NCI-H1694 treated with DMSO at 0.1 percent for 48 hours (cell line): ENCODE data around the gene PLD3.
"Not testable (repeated sequence)": the region's sequence is repeated elsewhere in the genome, so short reads cannot be mapped to it uniquely, and the experiment has no call there.

Experiments
- DNase-seq: peaks from one replicate; lab custom pipeline; 2025; lab: John Stamatoyannopoulos, UW

Gene PLD3

DNA sequence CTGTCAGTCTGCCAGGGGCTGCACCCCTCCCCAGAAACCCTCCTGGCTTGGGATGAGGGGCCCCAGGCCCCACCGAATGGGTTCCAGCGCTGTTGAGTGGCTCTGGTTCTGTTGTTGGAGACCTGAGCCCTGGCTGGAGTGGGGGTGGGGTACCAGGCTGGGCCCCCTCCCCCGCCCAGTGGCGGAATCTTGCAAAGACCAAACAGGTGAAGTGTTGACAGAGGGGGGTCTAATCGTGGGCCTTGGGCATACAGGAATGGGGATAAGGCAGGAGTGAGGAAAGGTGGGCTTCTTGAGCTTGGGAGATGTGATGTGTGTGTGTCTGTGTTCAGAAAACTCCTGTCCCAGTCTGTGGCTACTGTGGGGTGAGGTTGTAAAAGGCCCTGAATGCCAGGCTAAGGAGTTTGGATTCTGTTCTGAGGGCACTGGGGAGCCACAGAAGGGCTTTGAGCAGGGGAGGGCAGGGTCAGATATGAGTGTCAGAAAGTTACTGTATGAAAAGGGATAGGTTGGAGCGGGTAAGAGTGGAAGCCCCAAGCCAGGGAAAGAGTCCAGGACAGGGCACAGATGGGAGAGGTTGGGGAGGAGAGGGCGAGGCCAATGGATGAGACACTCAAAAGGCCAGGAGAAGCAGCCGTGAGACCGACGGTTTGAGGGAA, 41.7 kb downstream of the PLD3 start, which contains the start of gene HIPK4:
TSS of gene HIPK4 (minus strand) at position 98 of the 659 bp plus-strand sequence. CDS start 279 bp downstream, outside the sequence.
- DNase-seq, result no peak

DNA sequence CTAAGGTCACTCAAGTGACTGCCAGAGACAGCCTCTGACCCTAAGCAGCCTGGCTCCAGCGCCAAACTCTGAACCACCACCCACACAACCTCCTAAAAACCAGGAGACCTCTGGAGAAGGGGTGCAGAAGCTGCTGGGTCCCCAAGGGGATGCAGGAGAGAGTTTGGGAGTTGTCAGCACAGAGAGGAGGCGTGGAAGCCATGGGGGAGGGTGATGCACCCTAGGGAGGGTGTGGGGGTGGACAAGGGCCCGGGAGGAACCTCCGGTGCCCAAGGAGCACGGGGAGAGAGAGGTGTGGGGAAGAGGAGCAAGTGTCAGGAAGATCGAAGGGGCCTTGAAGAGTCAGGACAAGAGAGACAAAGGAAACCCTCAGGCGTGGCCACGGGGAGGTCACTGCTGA, 43.6 kb downstream of the PLD3 start:
- DNase-seq, result no peak

DNA sequence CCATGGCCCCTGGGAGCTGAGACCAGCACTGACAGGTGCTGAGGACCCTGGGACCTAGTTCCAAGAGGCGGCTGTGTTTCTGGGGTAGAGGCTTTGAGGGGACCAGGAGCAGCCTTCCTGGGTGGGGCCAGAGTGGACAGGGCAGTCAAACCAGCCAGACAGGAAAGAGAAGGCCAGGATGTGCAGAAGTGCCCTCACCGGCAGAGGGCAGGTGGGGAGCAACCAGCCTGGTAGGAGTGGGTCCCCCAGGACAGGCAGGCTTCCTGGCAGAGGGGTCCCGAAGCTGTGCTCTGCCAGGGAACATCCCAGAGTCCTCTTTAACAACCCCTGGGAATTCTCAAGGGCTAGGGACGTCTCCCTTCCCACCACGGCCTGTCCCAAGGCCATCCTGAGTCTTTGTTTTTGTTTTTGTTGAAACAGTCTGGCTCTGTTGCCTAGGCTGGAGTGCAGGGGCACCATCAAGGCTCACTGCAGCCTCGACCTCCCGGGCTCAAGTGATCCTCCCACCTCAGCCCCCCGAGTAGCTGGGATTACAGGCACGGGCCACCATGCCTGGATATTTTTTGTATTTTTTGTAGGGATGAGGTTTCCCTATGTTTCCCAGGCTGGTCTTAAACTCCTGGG, 44.5 kb downstream of the PLD3 start:
- DNase-seq, result no peak

DNA sequence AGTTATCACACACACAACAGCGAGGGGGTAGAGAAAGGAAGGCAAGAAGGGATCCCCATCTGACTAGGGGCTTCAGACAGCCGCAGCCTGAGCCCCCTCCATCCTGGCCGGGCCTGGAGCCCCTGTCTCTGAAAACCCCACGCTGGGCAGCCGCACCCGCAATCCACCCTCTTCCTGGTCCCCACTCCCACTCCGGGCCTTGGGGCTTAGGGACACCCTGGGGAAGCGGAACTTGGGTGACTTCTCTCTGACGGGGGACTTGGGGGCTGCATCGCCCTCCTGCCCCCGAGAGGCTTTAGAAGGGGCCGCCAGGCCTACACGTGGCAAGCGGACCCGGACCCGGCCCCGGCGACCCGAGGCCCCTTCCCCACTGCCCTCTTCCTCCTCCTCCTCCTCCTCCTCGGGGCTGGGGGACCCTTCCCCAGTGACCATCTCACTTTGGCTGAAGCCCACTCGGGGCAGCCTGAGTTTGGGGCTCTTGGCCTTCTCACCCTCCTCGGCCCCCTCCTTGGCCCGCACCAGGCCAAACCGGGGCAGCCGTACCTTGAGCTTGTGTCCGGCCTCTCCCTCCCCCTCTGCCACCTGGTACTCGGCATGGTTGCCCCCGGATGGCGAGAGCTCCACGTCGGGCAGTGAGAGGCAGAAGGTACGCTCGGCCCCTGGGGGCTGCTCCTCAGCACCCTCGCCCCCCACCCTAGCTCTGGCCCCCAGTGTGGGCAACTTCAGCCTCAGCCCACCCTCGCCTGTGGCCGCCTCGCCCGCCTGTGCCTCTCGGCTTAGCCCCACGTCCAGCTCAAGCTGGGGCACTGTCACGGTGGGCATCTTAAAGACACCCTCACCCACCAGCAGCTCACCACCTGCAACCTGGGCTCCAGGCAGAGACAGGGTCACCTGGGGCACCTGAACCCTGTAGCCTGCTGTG, 45.7 kb downstream of the PLD3 start:
- no peak for DNase-seq

DNA sequence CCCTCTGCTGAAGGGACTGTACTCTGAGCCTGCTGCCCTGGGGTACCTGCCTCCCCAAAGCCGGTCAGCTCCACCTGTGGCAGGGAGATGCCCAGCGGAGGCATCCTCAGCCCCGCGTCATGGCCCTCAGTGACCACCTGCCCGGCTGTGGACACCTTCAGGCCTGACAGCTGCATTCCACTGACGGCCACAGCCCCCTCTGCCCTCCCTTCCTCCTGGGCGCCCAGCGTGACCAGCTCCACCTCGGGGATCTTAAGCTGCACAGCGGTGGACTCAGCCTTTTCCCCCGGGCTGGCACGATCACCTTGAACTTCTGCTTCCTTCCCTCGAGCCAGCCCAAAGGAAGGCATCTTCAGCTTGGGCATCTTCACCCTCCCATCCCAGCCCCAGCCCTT, 46.3 kb downstream of the PLD3 start:
- DNase-seq, result no peak

DNA sequence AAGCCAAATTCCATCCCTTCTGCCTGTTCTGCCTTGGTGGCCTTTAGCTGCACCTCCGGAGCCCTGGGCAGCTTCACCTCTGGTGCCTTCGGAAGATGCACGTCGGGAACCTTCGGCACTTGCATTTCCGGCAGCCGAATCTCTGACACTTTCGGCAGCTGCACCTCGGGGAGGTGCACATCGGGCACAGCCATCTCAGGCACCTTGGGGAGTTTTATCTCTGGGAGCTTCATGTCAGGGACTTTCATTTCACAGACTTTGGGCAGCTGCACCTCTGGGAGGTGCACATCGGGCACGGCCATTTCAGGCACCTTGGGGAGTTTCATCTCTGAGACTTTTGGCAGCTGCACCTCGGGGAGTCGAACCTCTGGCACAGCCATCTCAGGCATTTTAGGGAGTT, 47.5 kb downstream of the PLD3 start:
- no peak for DNase-seq

DNA sequence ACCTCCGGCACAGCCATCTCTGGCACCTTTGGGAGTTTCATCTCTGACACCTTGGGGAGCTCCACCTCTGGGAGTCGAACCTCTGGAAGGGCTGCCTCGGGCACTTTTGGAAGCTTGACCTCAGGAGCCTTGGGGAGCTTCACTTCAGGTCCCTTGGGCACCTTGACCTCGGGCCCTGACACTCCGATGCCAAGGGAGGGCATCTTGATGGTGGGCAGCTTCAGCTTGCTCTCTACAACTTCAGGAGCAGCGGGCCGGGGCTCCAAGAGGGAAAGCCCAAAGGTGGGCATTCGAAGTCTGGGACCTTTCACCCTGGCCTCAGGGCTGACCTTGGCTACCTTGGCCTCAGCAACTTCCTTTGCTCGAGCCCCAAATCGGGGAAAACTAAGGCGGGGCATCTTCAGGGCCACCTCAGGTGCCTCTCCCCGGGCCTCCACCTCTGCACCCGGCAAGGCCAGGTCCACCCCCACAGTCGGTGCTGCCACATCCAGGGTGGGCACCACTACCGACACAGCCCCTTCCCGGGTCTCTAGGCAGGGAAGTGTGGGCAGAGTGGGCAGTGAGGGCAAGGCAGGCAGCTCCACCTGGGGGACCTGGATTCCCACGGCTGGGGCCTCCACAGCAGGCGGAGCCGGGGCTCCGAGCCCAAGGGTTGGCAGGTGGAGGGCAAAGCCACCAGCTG, 48.5 kb downstream of the PLD3 start:
- no peak for DNase-seq

DNA sequence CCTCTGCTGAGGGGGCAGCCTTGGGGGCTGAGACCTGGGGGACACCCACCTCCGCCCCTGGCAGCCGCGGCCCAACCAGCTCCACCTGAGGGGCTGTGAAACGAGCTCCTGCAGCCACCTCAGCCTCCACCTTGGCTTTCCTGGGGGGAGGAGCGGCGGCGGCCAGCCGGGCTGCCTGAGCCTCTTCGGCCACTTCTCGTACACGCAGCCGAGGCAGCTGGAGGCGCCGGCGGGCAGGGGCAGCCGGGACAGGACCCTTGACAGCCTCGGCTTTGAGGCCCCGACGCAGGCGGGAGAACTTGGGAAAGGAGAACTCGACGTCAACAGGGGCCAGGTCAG, 49.0 kb downstream of the PLD3 start:
- DNase-seq, result no peak

DNA sequence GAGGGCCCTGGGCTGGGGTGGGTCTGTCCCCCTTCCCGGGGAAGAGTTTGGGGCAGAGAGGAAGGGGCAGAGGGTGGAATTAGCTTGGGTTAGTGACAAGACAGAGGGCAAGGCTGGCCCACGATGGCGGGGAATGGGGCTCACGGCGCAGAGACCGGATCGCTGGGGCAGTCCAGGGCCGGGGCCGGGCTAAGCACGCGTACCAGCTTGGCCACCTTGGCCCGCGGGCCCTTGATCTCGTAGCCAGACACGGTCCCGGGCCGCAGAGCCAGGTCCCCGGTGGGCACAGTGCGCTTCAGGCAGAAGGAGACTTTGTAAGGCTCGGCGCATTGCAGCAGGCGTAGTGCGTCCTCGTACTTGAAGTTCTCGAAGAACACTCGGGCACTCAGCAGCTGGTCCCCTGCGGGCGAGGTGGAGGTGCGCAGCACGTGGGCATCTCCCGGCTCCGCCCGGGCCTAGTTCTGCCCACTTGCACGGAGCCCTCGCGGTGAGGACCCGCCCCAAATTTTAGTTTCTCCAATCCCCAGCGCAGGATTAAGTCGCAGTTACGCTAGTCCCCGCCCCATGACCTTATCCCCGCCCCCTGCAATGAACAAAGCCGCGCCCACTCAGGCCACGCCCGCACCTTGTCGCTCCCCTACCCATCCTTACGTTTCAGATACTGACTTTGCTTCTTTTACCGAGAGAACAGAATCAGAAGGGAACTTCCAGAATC, 50.1 kb downstream of the PLD3 start:
- DNase-seq, result no peak

DNA sequence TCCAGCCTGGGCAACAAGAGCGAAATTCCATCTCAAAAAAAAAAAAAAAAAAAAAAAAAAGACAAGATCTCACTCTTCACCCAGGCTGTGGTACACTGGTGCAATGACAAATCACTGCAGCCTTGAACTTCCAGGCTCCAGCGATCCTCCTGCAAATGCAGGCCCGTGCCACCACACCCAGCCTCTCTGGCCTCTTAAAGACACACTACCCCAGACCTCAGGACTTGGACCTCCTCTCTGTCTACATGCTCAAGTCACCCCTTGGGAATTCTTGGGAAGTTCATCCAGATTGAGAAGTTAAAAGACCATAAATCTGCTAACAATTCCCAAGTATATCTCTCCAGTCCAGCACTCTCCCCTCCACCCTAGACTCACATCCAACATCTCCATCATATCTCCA, 52.1 kb downstream of the PLD3 start:
- no peak for DNase-seq

DNA sequence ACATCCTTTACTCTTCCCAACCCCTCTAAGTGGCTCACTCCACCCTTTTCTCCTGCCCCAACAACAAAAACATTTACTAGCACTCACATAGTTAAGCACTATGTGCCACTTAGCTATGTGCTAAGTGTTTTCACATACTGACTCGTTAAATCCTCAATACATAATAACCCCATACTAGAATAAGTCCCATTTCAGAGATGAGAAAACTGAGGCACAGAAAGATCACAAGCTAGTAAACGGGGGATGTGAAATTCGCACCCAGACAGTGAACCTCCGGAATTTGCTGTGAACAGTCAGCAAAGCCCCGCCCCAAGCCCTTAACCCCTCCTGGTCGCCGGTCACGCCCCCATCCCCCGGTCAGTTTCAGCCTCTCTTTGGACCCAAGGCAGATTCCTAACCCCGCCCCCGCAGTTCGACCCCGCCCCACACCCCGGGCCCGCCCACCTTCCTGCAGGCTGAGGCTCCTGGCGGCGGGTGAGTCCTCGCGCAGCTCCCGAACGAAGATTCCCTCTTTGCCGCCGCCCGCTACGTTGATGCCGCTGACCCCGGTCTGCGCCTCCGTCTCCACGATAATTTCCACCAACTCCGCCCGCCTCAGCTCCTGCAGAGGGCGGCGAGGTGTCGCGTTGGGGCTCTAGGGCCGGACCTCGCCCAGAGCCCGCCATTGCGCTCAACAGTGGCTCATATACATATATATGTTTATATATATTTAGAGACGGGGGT, 54.9 kb downstream of the PLD3 start:
- peak; percentile 19 for DNase-seq

DNA sequence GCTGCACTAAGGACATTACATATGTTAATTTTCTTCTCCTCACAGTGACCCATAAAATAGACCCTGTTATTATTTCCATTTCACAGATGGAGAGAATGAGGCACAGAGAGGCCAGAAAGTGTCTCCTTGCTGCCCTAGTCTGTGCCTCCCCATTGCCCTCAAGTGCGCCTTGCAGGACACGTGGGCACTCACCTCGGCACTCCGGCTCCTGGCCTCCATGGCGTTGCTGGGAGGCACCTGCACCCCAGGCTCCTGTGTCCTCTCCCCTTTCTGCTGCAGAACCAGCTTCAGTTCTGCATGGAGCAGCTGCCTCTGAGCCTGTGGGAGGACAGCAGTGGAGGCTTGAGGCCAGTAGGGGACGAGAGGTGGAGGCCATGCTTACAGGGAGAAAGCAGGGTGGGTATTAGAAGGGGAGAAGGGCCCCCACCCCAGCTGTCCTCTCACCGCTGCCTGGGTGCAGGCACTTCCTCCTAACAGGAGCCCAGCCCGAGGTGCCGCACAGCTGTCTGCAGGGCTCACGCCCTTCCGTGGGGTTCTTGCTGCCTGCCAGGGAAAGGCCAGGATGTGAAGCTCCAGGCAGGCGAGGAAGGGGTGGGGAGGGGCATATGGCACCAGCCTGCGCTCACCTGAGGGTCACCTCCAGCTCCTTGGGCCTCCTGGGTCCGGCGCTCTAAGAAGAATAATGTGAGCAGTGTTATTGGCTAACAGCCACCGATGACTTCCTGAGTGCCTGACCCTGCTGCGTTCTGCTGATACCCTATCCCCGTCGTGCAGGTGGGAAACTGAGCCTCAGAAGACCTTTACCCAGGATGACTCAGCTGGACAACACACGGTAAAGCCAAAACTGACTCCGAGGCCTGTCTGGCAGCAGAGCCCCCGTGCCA, 59.5 kb downstream of the PLD3 start:
- DNase-seq, result no peak

DNA sequence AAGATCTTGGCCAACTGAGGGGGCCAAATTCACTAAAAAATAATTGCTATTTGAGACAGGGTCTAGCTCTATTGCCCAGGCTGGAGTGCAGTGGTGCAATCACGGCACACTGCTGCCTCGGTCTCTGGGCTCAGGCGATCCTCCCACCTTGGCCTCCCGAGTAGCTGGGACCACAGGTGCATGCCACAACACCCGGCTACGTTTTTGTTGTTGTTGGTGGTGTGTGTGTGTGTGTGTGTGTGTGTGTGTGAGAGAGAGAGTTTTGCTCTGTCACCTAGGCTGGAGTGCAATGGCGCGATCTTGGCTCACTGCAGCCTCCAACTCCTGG, 60.1 kb downstream of the PLD3 start:
- DNase-seq, result not testable (repeated sequence)

DNA sequence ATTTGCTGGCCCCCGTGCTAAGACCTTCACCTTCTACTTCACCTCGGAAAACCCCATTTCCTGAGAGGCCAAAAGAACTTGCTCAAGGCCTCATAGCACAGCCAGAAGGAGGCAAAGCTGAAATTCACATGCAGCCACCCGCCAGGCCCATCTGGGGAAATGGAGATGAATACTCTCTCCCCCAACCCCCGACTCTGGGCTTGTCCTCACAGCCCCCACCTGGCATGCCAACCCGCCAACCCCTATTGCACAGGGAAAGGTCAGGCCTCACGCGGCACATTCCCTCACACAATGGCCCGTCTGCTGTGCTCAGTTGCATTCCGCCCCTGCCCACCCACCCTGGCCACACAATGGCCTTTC, 61.5 kb downstream of the PLD3 start:
- DNase-seq, result no peak

DNA sequence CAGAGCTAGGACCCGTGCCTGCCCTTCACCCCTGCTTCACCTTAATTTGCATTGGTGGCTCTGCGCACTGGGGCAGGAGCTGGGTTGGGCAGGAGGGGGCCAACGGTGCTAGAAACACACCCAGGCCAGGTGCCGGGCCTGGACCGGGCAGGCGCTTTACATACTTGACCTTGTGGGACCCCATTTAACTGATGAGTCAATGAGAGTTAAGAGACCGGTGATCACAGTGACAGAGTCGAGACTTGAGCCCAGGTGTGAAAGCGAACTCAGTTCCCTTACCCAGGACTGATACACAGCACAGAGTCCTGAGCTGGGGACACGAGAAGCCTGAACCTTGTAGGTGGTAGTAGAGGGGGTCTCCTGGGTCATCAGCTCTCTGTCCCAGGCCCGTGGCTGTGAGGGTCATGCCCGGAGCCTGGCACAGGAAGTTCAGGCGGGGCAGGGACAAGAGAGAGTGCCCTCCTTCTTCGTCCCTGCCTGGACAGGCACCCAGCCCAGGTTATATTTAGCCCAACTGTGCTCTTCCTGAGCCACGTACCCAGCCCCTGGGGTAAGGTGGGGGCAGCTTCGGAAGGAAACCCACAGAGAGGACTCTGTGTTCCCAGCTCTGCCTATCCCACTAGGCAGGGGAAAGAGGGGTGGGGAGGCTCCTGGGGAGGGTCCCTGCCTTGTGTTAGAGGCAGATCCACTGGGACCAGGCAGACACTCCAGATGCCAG, 62.8 kb downstream of the PLD3 start:
- DNase-seq, result no peak

DNA sequence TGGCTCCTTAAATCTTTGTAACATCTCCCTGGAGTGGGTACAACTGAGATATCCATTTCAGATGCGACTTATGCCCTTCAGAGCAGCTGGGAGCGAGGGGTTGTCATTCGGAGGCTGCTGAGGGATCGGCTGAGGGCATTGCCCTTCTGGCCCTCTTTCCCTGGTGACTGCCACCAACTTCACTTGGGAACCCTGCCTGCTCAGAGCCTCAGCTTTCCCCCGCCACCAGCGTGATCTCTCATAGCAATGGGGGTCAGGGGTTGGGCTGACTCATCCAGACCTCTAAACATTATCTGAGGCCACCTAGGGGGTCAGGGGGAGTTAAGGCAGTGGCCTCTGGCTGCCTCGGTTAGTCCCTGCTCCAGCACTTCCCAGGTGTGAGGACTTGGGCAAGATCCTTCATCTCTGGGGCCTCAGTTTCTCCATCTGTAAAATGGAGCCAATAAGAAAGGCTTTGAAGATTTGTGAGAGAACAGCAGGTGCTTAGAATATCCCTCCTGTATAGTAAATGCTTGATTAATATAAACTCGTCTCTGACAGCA, 63.5 kb downstream of the PLD3 start:
- no peak for DNase-seq

DNA sequence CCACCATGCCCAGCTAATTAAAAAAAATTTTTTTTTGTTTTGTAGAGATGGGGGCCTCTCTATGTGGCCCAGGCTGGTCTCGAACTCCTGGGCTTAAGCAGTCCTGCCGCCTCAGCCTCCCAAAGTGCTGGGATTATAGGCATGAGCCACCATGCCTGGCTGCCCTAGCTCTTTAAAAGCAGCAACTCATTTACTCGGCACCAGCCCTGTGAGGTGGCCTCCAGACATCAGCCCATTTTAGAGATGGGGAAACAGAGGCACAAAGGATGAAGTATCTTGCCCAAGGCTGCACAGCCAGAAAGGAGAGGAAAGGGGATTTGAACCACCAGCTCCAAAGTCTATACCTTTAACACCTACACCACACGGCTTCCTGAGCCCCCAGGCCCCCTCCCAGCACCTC, 64.4 kb downstream of the PLD3 start:
- DNase-seq, result no peak

DNA sequence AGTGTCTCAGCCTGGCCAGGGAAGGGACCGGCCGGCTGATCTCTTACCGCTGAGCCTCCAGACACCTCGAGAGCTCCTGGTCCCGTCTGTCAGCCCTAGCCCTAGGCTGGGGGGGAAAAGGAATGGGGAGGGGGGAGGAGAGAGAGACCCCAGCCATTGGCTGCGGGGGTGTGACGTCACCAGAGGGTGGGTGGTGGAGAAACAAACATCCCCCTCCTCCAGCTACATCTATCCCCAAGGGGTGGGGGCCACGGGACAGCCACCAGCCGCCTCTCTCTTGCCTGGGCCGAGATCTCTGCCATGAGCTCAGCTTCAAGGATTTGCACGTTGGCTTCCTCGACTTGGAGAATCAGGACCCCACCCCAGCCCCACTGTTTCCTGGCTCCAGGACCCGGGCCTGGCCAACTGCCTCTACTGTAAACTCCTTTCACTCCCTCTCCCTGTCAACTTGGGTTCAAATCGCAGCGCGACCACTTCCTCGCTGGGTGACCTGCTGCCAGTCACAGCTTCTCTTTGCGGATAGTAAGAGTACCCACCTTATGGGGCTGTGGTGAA, 64.9 kb downstream of the PLD3 start, which contains the start of gene PRX:
TSS of gene PRX (minus strand) at position 88 of the 555 bp plus-strand sequence. CDS start 5,446 bp downstream, outside the sequence.
- no peak for DNase-seq
